ENCODE results near the gene TANGO2. TPM values are rescaled to one million over a fixed set of nuclear protein-coding genes. Genes with fewer than 3 reads are reported as not detected.
A peak's percentile ranks its signal among the peaks of the same experiment; 100 is the strongest.

The TANGO2 gene
- total RNA-seq, 1 donor from 2014 or later, result 46.8 TPM

DNA sequence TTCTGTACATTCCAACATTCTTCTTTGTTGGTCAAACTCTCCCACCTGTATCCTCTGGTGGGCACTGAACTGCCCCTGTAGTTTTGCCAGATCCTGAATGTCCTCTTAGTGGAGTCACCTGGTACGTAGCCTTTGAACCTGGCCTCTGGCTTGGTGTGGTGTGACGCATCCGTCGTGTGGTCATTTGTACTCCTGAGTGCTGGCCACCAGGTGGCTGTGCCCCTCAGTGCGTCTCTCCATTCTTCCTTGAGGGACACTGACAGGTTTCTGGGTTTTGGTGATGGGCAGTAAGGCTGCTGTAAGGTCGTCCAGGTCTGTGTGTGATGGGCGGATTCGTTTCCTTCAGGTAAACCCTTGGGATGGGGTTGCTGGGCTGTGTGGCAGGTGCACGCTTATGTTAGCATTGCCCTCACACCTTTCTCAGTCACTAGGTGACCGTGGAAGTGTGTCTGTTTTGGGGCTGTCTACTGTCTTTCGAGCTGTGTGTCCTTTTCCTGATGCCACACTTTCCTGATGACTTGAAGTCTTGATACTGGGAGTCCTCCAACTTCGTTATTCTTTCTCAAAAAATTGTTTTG is 81.4 kb downstream of the TANGO2 start:
- no peak for DNase-seq (ENCODE audit: low read depth in 2 of 2)

DNA sequence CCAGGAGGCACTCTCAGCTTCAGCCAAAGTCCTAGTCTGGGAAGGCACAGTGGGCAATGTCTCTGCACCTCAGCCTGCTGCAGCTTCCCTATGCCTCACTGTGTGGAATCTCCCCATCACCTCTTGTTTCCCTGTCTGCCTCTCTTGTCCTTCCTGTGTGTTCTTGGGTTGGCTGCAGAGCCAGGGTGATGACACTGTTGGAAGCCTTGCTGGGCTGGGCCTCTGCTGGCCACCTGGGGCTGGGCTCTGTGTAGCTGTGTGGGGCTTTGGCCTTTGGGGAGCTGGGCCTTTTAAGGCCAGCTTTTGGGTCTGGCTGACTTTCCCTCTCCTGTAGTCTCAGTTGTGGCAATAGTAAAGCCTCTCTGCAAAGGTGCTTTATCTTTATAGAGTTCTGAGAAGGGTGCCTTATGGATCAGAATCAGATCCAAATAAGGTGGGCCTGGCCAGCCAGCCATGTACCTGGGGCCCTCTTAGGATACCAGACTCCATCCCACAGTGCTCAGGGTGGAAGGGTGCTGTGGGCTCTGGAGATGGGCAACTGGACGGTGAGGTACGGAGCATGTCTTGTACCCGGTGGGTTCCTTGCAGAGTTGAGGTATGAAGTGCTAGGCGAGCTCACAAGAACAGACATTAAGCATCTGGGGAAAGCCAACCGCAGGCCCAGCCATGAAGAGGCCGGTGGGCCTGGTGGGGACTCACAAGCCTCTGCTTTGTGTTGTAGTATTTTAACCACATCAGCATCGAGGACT is 84.7 kb downstream of the TANGO2 start:
- DNase-seq (ENCODE audit: low read depth in 2 of 2), result no peak

DNA sequence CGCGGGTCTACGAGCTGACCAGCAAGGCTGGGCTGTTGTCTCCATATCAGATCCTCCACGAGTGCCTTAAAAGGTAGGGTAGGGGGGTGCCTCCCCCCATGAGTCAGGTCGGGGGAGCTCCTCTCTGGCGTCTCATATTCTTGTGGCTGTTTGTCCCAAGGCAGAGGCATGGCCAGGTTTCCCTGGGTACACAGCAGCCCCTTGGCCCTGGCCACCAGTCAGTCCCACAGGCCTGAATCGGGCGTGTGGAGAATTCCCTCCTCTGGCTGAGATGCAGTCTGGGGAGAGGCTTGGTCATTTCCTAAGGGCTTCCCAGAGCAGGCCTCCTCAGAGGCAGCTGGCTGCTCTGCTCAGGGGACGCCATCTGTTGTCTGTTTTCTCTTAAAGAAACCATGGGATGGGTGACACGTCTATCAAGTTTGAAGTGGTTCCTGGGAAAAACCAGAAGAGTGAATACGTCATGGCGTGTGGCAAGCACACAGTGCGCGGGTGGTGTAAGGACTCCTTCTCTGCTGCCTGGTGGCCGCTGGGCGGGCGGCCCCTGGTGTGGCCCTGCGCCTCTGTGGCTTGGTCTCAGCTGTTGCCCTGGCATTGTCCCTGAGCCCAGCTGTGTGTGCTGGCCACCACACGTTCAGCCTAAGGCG is 85.4 kb downstream of the TANGO2 start:
- no peak for DNase-seq (ENCODE audit: low read depth in 2 of 2)

DNA sequence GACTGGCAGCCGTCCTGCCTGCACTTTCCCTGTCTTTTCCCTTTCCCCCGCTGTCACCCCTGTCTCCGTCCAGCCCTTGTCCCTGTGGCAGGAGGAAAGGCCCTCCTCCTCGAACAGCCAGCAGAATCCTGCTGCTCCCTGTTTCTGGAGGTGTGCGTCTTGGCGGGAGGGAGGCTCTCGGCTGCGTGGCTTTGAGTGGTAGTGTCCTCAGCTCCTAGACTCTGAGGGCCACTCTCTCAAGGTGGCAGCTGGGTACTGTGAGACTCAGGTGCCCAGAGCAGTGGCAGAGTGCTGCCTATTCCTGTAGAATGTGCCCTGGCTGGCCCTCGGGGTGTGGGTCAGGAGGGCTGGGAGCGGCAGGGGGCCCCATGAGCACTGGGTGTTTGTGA is 85.9 kb downstream of the TANGO2 start:
- DNase-seq (ENCODE audit: low read depth in 2 of 2), result no peak

DNA sequence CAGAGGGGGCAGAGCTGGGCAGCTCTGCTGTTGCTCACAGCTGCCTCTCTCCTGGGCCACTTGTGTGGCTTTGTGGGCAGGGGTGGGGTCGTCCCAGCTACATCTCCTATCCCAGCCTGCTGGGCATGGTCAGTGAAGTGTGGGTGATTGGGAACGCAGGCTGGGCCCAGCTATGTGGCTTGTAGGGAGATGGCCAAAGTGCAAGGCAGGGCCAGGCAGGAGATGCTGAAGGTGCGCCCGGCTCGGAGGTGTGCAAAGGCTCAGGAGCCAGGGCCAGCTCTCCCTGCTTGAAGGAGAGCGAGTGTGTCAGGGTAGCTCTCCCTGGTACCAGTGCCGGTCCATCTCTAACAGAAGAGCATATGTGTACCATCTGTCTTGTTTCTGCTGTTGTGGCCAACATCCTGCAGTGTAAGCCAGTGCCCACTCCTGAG is 86.6 kb downstream of the TANGO2 start:
- no peak for DNase-seq (ENCODE audit: low read depth in 2 of 2)

DNA sequence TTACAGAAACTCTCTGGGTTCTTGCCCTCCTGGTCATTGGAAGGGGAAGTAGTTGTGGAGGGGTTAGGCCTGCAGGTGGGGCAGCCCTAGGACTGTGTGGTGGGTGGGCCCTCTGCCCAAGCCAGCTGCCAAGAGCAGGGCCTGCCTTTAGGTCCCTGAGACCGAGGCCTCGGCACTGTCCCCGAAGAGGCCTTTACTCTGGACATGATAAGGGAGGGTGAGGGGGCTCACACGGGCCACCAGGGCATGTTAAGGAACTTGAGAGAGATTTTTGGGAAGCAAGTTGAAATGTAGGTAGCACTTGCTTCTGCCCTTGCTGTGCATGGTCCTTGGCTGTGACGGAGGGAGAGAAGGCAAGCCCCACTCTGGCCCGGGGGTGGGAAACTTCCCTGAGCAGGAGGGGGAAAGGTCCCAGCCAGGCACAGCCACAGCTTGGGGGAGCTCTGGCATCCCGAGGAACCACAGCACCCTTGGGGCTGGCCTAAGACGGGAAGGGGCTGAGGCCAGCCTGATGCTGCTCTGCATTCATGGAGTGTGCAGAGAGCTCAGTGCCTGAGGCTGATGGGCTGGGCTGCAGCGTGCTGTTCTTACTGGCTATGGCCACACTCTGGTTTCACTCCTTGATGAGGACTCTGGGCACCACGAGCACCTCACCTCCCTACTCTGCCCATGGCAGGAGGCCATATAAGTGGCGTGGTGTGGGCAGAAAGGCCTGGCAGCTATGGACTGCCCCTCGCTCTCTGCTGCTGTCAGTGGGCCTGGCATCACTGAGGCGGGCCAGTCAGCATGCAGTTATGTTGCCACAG is 87.2 kb downstream of the TANGO2 start:
- DNase-seq (ENCODE audit: low read depth in 2 of 2), result no peak

DNA sequence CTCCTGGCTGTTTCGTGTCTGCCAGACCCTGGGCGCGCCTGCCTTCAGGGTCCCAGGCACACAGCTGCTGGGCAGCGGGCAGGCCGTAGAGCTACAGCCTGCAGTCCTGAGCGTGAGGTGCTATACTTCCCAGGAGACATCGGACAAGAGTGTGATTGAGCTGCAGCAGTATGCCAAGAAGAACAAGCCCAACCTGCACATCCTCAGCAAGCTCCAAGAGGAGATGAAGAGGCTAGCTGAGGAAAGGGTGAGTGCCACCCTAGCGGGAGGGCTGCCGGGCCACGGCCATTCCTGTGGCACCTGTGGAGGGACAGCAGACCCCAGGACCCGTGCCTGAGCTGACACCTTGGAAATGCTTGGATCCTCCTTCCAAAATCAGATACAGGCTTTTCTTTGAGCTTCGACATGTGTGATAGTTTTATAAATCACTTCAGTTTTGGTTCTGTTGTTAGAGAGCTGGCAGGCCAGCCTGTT is 87.9 kb downstream of the TANGO2 start:
- DNase-seq (ENCODE audit: low read depth in 2 of 2), result no peak

DNA sequence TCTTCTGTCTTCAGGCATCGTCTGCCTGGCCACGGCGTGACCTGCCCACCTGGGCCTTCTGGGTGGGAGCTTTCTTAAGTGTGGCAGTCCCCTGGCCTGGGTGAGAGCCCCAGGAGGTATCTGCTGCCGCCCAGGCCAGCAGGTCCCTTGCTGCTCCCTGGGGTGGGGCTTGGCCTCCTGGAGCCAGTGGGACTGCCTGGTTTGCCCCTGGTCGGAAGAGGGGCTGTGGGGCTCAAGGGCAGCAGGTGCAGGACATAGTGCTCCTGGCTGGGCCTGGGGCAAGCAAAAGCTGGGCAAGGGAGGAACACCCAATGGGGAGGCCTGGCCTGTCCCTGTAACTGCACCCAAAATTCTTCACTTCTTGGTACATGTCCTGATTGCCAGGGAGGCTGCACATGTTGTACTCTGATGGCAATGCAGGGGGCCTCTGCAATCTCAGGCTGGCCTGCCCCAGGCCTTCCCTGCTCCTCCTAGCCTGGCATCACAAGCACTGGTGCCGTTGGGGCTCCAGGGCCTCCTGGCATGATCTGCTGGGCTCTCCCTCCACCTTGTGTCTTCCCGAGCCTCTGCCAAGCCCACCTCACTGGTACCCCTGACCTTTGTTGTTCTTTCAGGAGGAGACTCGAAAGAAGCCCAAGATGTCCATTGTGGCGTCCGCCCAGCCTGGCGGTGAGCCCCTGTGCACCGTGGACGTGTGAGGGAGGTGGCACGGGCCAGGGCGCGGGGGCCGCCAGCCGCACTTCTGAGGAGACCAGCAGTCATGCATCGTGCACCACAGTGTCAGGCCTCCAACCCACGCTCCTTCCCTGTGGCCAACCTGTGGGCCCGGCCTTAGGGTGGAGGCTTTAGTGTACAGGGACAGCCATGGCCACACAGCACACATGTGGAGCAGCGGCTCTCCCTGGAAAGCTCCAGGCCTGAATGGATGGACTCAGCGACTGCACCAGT is 88.8 kb downstream of the TANGO2 start:
- no peak for DNase-seq (ENCODE audit: low read depth in 2 of 2)

DNA sequence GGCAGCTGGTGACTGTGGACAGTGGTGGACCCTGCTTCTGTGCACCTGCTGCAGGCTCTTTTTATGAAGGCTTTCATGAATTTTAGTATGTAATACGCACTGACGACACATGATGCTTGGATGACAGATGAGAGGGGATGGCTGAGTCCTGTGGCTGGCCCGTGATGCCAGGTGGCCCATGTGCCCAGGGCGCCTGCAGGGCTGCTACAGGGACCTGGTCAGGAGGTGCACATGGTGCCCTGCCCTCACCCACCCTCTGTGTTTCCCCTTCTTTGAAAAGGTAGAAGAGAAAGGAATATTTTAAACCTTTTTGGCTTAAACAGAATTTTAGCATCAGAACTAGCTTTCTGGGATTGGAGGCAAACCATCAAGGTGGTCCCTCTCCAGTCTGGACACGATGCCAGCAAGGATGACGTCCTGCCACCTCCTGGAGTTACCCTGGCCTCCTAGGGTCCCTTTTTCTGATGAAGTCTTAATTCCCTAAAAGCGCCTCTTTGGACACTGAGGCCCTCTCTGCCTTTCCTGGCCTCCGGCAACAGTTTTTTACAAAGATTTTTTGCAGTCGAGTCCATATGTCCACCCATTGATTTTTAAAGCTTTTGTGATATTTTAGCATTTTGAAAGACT is 89.6 kb downstream of the TANGO2 start:
- DNase-seq (ENCODE audit: low read depth in 2 of 2), result no peak

DNA sequence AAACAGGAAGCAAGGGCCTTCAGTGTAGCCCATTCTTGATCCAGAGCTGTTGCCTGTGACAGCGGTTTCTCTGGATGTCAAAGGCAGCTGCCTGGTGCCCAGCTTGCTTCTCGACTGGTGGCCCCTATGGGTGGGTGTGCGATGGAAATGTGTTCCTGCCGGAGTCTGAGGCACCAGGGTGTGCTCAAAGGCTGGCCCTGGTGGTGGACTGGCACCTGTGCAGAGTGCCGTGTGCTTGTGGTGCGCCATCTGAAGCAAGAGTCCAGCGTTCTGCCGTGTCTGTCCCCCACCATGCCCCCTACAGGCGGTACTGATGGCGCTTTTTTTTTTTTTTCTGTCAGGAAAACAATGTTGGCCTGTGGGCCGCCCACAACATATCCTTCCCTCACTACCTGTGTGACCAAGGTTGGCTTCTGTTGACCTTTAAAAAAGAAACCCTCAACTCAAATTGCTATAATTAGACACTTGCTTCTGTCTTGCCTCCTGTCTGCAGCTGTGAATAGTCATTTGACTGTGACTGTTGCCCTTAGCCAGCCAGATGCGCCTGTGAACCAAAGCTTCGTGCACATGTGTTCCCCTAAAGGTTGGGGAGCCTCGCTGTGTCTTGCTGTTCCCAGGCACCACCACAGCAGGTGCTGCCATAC is 90.3 kb downstream of the TANGO2 start:
- DNase-seq (ENCODE audit: low read depth in 2 of 2), result peak; percentile 43 to 63

DNA sequence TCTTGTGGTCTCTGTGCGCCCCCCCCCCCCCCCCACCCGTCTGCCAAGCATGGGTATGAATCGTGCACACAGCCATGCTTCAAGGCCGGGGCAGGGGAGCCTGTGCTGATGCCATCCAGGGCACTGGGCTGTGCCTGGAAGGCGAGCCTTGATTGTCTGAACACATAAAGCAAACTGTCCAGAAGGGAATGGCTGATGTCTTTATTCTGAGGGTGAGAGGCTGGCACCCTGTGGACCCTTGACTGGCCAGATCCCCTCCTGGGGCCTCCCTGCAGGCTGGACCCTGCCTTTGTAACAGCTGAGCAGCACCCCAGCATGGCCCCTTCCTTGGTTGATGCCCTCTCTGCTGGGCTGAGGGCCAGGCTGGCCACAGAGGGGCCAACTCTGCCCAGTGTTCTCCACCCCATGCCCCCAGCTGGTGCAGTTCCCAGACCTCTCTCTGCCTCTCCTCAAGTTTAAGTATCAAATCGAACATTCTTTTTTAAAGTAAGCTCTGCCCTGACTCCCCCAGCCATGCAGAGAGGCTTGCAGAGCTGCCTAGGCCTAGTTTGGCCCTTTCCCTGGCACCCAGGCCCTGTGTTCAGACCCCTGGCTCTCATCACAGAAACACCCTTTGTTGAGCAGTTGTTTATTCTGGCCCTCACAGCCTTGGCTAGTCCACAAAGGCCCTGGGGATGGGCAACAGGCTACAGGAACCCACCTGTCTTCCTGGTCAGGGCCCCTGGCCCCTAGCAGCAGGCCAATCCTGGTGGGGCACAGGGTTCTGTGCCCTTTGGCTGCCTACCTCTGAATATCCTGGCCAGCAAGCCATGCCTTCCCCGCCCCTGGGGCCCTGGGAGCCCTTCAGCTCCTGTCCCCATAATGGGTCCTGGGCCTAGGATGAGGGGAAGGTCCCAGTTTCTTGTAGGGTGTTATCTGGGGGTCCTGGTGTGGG is 91.0 kb downstream of the TANGO2 start:
- DNase-seq (ENCODE audit: low read depth in 2 of 2), result peak in 1 of 2 donors; percentile 36

DNA sequence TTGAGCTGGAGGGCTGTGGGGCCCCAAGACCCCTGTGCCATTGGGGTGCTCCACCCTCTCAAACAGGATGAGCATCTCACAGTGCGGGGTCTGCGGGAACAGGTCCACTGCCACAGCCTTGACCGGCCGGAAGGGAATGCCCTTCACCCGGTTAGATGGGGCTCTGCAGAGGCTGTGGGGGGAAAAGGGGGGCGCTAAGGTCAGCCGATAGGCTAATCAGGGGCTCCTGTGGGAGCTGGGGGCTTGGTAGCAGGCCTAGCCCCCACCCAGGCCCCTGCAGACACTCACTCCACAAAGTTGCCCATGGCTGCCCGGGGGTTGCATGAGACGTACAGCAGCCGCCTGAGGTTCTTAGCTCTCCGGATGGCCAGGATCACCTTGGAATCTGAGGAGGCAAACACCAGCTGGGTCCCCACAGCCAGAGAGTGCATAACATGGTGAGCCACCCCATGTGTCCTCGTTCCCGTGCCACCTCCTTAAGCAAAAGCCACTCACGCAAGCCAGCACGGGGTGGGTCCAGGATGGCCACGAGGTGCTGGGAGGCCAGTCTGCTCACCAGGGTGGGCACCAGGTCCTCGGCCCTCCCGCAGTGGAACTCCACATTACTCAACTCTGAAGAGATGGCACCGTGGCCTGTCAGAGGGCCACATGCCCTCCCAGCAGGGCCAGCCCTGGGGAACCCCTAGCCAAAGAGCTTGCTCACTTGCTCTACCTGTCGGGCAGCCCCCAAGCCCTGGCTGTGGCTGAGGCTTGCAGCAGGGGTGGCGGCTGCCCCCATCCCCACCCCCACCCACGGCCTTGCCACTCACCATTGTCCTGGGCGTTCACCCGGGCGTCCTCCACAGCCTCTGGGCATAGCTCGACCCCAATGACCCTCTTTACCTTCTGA is 92.0 kb downstream of the TANGO2 start:
- no peak for DNase-seq (ENCODE audit: low read depth in 2 of 2)

DNA sequence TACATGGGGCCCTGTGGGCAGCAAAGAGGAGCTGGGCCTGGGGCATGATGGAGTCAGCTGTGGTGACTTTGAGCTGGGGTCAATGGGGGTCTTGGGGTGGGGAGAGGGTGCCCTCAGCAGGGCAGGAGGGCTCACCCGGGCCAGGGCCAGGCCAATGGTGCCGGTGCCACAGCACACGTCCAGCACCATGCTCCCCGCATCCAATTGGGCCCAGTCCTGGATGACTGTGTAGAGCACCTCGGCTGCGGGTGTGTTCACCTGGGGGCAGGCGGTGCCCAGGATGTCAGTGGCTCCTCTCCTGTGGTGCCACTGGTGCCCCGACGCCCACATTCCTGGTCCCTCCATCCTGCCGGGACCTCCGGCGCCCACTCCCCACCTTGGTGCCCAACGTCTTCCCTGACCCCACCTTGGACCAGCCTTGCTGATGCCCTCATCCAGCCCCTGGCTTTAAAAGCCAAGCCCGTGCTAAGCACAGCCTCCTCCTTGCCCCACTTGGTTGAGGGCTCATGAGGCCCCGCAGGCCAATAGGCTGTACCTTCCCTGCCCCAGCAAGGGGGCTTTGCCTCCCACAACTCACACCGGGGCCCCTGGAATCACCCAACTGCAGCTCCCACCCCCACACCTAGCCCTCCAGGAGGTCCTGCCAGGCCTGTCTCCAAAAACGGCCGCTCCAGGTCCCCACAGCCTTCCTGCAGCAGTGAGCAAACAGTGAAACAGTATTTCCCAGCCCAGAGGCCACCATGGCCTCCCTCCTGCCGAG is 92.8 kb downstream of the TANGO2 start:
- DNase-seq (ENCODE audit: low read depth in 2 of 2), result no peak

DNA sequence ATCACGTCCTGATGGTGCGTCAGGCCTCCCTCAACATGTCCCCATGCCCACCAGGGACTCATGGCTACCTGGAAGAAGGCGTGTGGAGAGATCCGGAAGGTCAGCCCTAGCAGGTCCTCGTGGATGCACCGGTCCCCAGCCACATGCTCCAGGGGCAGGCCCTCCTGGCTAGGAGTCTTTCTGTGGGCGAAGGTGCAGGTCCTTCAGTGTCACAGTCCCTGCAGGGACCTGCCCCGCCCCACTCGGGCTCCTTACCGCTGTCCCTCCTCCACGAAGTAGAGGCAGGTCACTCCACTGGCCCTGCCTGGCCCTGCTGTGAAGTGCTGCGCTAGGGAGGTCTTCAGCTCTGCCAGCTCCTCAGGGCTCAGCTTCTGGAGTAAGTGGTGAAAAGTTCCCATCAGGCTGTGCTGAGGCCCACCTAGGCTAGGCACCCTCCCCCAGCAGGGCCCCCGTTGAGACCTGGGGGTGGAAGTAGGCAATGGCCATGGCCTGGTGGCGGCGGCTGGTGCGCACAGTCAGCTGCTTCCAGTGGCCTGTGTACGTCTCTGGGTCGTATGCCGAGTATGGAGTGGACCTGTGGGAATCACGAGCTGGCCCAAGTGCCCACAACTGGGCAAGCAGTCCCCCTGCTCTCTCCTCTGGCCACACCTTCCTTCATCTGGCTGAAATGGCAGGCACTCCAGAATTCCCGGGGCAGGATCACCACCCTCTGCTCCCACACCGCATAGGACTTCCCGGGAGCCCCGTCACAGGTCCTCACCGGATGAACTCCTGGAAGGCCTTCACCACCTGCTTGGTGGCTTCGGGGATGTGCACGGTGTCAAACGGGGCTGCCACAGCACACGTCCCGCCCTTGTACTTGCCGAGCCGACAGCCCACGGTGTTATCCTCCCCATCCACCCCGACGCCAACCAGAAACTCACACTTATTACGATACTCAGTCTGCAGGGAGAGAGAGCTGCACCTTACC is 93.9 kb downstream of the TANGO2 start:
- DNase-seq (ENCODE audit: low read depth in 2 of 2), result no peak

DNA sequence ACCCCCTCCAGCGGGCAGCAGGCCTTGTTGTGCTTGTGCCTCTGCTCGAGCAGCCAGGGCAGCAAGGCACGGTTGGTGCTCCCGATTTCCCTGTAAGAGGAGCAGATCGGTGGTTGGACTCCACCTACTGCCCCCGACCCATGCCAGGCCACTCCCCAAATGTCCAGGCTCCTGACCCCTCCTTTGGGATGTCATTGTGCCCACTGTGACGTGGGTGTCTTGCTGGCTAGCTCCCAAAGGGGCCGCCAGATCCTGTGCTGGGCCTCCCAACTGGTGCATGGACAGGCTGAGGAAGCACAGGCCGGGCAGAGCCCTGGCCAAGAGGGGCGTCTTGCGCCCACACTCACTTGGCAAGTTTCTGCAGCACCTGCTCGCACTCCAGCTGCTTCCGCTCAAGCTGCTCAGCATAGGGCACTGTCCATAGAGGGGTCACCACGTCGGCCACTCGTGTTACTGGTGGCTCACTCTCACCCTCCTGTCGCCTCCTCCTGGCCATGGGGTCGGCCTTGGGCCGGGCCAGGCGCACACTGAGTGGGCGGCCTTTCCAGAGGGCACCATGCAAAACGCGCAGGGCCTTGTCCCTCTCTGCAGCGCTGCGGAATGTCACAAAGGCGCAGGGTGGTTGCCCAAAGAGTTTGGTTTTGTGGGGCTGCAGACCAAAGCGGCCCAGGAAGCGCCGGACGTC is 94.9 kb downstream of the TANGO2 start, which contains the start of gene RANBP1:
RANBP1 (plus strand) TSS at position 414 of the 685 bp plus-strand sequence; CDS start at position 495, 81 bp downstream.
- DNase-seq (ENCODE audit: low read depth in 2 of 2), result no peak
